Bone marrow (tissue), 2 donors: ENCODE measurements around the gene MED25.

Experiments
- DNase-seq, 2 donors: peaks; one replicate each; lab custom pipeline; 2025; lab: John Stamatoyannopoulos, UW

Gene MED25

DNA sequence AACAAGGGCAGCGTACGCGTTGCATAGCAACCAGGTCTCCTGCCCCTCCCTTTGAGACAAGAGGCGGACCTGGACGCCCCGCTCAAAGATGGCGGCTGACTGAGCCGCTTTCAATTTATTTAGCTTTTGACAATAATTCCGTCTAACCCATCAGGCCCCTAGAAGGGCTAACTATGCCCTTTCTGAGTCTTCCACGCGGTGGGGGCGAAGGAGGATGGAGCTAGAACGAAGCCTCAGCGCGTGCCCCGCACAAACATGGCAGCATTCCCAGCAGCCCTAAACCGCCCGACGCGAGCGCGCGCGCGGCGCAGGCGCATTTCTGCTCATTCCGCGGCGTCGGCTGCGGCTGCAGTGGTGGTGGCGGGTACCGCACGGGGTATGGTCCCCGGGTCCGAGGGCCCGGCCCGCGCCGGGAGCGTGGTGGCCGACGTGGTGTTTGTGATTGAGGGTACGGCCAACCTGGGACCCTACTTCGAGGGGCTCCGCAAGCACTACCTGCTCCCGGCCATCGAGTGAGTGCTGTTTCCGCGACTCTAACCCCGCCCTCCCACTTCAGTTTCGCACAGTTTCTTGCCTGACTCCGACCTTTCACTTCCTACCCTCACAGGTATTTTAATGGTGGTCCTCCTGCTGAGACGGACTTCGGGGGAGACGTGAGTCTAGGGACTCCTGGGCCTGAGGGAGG is at the start of gene MED25:
Gene MED25, plus strand, starts transcription at position 326 of the 685 bp plus-strand sequence. Its CDS starts 53 bp downstream, at position 379.
- DNase-seq, result peak; percentile 89 to 92

DNA sequence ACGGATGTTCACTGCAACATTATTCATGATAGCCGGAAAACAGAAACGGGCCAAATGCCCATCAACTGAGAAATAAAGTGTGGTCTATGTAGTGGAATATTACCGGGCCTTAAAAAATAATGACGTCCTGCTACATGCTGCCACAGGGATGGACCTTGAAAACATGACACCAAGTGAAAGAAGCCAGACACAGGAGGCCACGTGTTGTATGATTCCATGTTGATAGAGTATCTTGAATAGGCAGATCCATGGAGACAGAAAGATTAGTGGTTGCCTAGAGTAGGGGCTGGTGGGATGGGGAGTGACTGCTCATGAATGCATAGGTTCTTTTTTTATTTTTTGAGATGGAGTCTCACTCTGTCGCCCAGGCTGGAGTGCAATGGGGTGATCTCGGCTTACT is 47.6 kb upstream of the MED25 start:
- DNase-seq, result no peak

- DNase-seq, result no peak
Observed at GRCh38 chr19:49771674-49772139, 46.4 kb upstream of the MED25 start.

DNA sequence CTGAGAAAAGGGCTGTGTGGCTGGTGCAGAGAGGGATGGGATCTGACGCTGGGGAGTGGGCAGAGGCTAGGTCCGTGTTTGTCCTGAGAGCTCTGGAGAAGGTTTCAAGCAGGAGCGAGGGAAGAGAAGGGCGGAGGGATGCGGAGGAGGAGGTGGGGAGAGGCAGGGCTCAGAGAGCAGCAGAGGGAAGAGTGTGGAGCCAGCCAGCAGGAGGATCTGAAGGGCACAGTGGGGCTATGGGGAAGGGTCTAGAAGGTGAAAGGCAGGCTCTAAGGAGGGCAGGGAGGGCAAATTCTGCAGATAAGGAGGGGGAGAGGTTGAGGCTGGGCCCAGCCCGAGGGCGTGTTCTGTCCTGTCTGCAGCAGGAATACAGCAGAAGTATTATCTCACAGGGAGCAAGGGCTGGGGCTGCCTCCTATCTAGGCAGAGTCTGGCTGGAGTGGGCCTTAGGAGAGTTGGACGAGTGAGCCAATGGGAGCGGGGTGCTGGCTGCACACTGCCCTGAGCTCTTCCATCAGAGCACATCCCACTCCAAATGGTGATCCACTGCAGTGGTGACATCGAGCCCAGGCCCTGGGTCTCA is 45.1 kb upstream of the MED25 start:
- no peak for DNase-seq

DNA sequence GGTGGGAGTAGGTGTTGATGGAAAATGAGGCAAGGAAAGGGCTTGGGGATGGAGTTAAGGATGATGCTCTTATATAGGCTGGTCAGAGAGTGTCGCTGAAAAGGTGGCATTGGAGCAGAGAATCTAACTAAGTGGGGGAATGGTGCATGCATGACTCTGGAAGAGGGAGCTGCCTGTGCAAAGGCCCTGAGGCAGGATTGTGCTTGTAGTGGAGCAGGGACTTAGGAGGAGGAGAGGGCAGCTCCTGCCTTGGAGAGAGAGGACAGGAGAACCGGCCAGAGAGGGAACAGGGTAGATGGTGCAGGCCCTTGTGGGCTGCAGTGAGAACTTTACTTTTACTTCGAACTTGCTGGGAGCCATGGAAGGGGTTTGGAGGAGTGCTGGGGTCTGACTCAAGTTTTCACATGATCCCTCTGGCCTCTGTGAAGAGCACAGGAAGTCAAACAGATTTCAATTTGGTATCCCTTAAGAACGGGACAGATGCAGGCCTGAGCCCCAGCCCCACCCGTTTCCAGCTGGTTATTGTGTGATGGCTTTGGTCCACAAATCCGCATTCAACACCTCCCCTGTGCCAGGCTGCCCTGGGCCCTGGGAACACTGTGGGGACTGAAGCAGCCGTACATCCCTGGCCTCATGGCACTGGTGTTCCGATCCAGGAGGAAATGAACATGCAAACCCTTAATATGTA is 44.3 kb upstream of the MED25 start:
- DNase-seq, result no peak

DNA sequence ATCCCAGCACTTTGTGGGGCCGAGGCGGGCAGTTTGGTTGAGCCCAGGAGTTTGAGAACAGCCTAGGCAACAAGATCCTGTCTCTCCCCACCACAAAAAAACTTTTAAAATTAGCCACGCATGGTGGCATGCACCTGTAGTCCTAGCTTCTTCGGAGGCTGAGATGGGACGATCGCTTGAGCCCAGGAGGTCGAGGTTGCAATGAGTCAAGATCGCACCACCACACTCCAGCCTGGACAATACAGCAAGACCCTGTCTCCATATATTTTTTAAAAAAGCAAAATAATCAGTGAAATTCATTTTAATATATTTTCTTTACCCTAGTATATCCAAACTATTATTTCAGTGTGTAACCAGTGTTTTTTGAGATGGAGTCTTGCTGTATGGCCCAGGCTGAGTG is 43.1 kb upstream of the MED25 start:
- DNase-seq, result no peak

DNA sequence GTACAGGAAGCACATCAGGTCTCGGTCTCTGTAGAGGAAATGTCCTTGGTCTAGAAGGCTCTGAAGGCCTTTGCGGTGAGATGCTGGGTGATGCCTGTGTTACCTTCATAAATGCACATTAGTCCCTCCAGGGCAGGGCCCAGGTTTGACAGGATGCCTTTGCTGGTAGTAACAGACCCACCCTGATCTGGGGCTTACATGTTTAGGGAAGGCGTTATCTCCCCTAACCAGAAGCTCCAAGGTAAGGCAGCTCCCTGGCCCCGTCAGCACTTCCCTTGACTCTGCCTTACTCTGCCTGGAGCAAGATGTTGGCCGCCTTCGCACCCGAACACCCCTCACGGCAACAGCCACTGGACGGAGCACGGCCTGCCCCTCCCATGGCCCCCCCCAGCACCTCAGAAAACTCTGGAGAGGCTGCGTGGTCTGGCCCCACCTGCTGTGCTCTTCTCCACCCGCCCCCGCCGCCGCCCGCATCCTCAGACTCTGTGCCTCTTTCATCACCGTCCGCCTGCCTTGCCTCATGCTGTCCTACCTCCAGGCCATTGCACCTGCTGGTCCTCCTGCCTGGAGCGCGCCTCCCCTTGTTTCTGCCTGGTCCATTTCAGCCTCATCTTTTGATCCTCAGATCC is 42.2 kb upstream of the MED25 start:
- DNase-seq, result no peak

GRCh38 chr19:49776371-49776764 is 41.7 kb upstream of the MED25 start:
- DNase-seq, result no peak

DNA sequence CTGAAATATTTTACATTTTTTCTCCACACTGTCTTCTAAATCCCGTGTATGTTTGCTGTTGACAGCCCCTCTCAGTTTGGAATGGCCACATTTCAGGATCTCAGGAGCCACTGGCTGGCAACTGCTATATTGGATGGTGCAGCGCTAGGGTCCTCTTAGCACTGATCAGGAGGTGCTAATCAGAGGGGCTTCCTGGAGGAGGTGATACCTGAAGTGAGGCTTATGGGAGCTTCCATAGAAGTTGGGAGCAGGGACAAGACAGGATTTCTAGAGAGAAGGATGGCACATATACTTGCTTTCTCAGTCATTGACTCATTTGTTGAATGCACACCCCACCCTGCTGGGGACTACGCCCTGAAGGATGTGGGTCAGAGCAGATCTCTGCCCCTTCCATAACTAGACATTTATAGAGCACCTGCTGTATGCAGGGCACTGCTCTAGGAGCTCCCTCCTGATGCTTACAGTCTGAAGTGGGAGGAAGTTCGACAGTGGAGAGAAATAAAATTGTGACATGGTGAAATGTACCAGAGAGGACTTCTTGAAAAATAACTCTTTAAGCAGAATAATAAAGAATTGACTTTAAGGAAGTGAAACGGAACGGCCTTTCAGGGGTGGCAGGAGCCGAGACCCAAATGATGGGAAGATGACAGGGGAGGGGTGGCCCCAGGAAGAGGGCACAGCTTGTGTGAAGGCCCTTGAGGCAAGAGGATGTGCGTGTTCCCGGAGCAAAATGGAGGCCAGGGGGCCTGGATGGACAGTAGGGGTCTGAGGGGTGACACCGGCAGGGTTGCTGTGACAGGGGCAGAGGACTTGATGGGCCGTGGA is 38.1 kb upstream of the MED25 start:
- DNase-seq, result peak in 1 of 2 donors; percentile 31

- no peak for DNase-seq
Observed at GRCh38 chr19:49780861-49781260, 37.2 kb upstream of the MED25 start.

- no peak for DNase-seq
Observed at GRCh38 chr19:49781394-49781793, 36.7 kb upstream of the MED25 start.

- DNase-seq, result no peak
Observed at GRCh38 chr19:49782515-49782914, 35.6 kb upstream of the MED25 start.

GRCh38 chr19:49786376-49786820 is 31.7 kb upstream of the MED25 start:
- no peak for DNase-seq

- no peak for DNase-seq
Observed at GRCh38 chr19:49787746-49788145, 30.3 kb upstream of the MED25 start.

- no peak for DNase-seq
Observed at GRCh38 chr19:49788857-49789256, 29.2 kb upstream of the MED25 start.

- no peak for DNase-seq
Observed at GRCh38 chr19:49790866-49791265, 27.2 kb upstream of the MED25 start.

DNA sequence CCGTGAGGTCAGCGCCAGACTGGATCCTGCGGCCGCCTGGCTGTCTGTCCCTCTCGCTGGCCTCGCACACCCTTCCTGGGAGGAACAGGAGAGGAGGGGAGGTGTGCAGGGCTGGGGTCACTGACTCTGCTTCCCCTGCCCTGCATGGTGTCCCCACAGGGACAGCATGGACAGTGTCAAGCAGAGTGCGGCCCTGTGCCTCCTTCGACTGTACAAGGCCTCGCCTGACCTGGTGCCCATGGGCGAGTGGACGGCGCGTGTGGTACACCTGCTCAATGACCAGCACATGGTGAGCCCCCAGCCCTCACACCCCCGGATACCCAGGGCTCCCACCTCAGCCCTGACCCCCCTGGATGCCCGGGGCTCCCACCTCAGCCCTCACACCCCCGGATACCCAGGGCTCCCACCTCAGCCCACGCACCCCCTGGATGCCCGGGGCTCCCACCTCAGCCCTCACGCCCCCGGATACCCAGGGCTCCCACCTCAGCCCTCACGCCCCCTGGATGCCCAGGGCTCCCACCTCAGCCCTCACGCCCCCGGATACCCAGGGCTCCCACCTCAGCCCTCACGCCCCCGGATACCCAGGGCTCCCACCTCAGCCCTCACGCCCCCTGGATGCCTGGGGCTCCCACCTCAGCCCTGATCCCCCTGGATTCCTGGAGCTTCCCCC is 26.2 kb upstream of the MED25 start:
- DNase-seq, result no peak

DNA sequence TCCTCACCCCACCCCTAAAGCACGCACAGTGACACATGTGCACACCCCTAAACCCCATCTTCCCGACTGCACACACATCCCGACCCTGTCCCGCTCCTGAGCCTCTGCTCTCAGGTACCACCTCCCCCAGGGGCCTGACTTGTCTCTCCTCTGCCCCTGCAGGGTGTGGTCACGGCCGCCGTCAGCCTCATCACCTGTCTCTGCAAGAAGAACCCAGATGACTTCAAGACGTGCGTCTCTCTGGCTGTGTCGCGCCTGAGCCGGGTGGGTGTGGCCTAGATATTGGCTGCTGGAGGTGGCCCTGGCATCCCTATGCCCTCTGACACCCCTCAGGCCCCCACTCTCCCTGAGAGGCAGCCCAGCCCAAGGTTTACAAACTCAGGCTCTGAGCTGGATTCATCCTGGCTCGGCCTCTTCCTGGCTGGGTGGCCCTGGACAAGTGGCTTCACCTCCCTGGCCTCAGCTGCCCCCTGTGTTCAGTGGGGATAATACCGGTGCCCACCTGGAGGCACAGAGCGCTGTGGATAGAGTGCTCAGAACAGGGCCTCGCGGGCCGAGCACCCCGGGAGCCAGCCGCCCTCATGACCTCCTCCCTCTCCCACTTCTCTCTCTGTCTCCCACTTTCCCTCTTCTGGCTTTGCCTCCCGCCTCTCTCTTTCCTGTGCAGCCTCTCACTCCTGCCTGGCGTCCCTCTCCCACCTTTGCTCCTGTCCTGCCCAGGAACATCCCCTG is 25.1 kb upstream of the MED25 start:
- DNase-seq, result no peak

- DNase-seq, result peak in 1 of 2 donors; percentile 3
Observed at GRCh38 chr19:49793561-49793840, 24.6 kb upstream of the MED25 start.

DNA sequence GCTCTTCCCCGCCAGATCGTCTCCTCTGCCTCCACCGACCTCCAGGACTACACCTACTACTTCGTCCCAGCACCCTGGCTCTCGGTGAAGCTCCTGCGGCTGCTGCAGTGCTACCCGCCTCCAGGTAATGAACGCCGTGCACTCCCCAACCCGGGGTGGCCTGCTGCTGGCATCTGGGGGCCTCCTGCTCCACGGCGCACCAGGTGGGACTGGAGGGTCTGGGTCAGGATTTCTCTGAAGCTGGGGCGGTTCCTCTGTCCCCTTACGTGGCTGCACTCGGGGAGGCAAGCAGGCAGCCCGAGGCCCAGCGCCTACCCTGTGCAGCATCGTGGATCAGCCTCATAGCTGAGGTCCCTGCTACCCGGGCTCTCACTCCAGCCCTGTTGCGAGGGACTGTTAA is 22.5 kb upstream of the MED25 start:
- DNase-seq, result no peak

GRCh38 chr19:49798574-49798973 is 19.5 kb upstream of the MED25 start:
- DNase-seq, result no peak
